Fibroblast of upper back skin (primary cell): ENCODE measurements around the gene IRF4.

Source experiments
- DNase-seq: peaks from one replicate; pipeline ENCODE4 v3.0.0-alpha.2; 2013

IRF4 gene

GRCh38 chr6:382883-383810, 8.4 kb upstream of the IRF4 start:
- no peak for DNase-seq

DNA sequence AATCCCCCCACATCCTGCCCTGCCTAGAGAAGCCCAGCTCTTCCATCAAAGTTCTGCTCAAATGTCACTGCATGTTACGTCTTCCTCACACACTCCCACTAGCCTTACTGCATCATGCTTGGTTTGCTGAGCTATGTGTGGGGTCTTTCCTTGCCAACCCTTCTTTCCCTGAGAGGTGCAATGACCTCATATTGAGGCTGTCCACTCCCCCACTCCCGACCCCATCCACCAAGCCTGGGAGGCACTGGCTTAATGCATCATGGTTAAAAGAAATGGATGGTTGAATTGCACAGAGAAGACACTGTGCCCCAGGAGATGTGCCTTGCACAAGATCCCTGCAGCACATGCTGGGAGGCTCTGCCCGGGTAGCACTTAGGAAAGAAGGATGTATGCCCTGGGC, 7.7 kb upstream of the IRF4 start:
- DNase-seq: no peak

DNA sequence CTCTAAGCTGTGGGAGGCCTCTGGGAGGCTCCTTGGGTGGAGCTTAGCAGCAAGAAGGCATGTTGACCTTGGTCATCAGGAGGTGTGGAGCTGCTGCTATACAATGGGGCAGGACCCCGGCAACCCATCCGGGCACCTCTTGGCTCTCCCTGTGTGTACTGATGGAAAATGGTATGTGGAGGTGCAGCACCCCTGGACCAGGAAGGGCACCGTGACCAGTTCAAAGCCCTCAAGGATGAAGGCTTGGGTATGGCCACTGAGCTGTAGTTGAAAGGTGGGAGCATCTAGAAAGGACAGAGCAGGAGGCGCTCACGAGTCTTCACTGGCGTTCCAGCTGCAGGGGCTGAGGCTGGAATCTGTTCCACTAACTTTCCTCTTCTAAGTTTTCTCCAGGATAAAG, 6.7 kb upstream of the IRF4 start:
- no peak for DNase-seq

DNA sequence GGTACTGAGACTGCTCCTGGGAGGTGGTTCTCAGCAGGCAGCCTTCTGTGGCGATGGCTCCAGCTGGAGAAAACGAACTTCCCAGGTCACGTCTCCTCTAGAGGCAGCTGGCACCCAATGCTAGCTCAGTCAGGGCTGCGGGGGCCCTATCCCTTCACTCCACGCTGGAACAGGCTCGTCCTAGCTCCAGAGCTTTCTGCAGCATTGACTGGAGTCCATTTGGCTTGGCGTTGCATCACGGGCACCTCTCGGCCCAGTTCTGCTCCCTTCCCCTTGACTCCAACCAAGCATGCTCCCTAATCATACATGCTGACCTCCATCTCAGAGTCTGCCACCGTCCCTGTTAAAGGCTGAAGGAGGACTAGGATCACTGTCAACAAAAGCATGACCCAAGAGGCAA, 5.9 kb upstream of the IRF4 start:
- DNase-seq: no peak

- no peak for DNase-seq
Measured at GRCh38 chr6:386688-387266, 4.8 kb upstream of the IRF4 start.

DNA sequence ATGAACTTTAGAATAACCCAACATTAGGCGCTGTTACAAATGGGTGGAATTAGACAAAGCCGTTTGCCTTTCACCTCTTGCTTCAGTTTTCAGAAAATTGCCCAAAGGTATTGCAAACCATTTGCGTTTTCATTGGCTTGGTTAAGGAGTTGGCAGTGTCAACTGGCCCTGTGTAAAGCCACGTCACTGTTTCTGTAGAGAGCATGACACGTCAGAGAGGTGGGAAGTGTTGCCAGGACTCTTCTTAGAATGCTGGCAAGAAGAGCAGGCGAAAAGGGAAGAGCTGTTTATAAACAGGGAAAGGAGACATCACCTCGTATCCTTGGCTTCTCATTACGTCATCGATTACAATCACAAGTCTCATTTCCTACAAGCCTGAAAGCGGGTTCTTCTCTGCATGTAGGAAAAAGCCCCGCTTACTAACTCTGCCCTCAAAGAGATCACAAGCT, 4.2 kb upstream of the IRF4 start:
- DNase-seq: no peak

- no peak for DNase-seq
Measured at GRCh38 chr6:388202-388903, 3.2 kb upstream of the IRF4 start.

DNA sequence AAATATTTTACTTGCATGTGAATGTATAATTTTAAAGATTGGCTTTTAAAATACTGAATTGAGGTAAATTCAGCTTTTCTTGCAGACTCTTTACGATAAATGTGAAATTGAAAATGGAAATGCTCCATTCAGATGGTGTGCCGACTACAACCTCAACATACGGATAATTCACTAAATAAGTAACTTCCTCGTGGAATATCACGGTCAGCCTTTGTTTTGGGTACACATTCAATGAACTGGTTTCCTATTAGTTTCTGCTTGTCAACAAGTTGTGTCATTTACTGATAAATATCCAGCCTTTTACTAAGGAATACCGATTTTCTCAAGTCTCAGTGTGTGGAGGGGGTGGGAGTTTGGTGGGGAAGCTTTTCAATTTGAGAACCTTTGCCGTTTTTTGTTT, 2.4 kb upstream of the IRF4 start:
- DNase-seq: no peak

GRCh38 chr6:389622-390021, 1.9 kb upstream of the IRF4 start:
- DNase-seq: no peak

DNA sequence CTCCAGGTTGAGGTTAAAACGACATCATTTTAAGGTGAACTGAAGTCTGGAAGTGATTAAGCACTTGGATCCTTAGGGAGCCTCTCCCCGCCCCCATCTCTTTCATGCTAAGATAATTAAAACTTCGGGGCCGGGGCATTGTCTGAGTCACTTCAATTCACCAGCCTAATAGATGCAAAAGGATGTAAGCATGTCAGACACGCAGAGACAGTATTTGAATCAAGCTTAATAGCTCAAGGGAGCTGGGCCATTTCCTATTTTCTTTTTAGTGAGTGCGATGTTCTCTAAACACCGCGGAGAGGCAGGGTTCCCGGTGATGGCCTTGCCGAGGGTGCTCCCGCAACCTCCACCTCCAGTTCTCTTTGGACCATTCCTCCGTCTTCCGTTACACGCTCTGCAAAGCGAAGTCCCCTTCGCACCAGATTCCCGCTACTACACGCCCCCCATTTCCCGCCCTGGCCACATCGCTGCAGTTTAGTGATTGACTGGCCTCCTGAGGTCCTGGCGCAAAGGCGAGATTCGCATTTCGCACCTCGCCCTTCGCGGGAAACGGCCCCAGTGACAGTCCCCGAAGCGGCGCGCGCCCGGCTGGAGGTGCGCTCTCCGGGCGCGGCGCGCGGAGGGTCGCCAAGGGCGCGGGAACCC, 516 bp upstream of the IRF4 start:
- DNase-seq: peak; percentile 47

DNA sequence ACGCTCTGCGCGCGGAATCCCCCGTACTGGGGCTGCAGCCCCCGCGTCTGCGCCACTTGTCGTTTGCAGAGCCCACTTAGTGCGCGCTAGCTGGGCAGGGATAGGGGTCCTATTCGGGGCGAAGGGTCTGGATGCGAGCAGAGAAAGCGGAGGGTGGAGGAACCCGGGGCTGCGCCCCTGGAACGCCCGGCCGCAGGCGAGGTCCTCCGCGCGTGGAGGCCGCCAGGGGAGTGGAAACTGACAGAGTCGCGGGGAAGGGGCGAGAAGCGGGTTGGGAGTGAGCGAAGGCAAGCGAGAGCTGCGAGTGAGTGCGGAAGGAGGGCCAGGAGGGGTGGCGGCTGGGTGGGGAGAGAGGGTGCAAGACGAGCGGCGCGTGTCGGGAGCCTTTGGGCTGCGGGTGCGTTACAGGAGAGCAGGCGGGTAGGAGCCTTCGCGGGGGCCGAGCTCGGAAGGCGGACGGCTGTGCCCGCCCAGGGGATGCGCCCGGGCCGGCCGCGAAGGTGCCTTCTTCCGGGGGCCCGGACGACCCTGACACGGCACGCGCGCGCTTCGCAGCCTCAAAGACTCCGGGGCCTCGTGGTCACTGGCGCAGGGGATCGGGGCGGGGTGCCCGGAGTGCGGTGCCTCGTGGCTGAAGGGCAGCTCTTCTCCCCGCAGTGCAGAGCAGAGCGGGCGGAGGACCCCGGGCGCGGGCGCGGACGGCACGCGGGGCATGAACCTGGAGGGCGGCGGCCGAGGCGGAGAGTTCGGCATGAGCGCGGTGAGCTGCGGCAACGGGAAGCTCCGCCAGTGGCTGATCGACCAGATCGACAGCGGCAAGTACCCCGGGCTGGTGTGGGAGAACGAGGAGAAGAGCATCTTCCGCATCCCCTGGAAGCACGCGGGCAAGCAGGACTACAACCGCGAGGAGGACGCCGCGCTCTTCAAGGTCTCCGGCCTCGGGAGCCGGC, 1.2 kb downstream of the IRF4 start:
- no peak for DNase-seq

DNA sequence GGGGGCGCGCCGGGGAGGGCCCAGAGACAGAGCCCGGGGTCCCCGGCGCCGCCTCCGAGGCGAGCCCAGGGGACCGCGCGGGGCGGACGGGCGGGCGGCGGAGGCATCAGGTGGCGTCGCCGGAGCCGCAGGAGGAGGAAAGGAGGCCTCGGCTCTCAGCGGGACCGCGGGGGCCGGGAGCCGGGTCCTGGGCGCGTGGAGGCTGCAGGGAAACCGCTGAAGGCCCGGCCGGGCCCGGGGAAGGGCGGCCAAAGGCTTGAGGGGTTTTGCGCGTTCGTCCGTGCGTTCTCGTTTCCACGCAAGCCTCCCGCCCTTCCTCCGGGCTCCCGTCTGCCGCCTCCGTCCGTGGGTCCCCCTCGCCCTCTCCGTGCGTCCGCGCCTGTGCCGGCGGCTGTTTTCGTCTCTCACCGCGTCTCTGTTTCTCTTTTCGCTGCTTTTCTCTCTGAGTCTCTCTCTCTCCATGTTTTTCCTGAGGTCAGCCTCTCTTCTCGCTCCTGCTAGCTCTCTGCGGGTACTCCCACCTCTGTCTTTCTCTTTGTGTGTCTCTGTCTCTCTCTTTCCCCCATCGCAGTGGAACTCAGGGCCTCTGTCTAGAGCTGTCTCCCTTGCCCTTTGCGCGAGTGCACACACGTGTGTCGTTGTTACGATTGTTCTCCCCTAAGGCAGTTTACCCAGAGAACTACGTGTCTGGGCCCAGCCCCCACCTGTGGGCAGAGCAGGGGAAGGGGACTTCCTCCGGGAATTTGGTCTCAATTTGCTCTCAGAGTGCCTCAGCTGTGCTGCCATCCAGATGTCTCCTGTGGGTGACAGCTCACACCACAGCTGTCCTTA, 2.1 kb downstream of the IRF4 start:
- no peak for DNase-seq

- DNase-seq: no peak
Measured at GRCh38 chr6:394641-395289, 3.2 kb downstream of the IRF4 start.

DNA sequence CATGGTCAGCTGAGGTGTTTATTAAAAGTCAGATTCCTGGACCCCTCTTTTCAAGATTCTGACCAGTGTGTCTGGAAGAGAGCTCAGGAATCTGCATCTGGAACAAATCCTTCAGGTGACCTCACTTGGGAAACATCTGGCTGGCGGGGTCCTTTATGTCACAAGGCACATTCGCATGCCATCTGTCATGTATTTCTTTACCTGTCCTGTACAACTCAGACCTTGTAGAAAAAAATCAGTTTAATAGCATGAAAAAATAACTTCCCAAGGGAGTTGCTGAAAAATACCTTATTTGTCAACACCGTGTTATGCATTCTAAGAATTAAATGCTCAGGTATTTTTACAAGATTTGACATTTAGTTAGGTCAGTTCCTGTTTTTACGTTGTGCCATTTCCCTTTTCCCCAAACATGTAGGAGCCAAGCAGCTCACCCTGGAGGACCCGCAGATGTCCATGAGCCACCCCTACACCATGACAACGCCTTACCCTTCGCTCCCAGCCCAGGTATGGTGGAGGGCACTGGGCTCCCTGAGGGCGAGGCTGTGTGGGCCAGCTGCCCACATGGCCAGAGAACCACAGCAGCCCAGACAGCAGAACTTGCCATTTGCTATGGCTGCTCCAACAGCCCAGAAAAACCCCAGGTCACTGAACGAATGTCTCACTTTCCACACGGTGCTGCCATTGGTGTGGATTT, 4.0 kb downstream of the IRF4 start:
- no peak for DNase-seq

GRCh38 chr6:396126-396520, 4.6 kb downstream of the IRF4 start:
- DNase-seq: no peak

DNA sequence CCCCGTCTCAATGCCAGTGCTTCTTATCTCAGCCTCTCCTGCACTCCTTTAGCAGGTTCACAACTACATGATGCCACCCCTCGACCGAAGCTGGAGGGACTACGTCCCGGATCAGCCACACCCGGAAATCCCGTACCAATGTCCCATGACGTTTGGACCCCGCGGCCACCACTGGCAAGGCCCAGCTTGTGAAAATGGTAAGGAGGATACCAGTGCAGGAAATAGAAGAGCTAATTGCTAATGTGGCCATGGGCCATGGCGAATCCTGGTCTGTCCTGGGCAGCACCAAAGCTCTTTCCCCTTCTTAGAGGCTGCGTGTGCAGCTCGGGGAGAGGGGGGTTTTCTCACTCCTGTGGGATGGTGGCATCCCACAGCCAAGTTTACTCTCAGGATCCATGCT, 5.5 kb downstream of the IRF4 start:
- no peak for DNase-seq

DNA sequence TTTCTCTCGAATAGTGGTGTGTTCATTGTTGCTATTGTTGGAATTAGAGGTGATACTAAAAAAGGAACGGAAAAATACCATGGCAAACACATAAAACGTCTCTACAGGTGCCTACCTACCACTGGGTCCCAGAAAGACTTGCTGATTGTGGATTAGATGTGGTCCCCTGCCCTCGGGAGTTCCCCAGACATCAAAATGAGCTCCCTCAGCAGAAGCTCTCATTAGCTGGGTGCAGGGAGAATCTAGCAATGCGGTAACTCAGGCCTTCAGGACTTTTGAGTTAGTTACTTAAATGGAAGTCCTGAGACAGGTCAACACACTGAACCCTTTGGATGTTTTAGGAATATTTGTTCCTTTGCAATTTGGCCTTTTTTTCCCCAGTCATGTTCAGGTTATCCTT, 6.1 kb downstream of the IRF4 start:
- DNase-seq: no peak

DNA sequence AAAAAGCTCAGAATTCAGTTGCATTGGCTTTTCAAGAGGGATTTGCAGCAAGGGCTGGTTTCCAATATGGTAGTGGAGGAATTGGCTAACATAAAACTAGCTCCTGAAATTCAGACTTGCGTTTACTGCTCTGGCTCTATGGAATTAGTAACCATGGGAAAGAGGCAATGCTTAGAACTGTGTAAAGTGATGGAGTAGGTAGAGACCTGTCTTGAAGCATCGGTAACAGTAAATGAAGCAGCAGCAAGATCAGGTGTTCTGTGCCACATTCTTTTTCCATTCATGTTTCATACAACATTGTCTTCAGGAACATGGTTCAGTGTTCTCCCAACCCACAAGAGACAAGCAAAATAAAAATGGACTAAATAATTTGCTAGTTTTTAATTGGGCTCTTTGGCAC, 6.5 kb downstream of the IRF4 start:
- no peak for DNase-seq

- DNase-seq: no peak
Measured at GRCh38 chr6:398558-399078, 7.1 kb downstream of the IRF4 start.
